HS-27A (cell line): ENCODE measurements around the gene ARFGAP3.

Experiments
- DNase-seq: peaks from one replicate; pipeline ENCODE4 v3.0.0-alpha.2; 2012; ENCODE audit warnings: low read depth, missing footprints

ARFGAP3 gene

DNA sequence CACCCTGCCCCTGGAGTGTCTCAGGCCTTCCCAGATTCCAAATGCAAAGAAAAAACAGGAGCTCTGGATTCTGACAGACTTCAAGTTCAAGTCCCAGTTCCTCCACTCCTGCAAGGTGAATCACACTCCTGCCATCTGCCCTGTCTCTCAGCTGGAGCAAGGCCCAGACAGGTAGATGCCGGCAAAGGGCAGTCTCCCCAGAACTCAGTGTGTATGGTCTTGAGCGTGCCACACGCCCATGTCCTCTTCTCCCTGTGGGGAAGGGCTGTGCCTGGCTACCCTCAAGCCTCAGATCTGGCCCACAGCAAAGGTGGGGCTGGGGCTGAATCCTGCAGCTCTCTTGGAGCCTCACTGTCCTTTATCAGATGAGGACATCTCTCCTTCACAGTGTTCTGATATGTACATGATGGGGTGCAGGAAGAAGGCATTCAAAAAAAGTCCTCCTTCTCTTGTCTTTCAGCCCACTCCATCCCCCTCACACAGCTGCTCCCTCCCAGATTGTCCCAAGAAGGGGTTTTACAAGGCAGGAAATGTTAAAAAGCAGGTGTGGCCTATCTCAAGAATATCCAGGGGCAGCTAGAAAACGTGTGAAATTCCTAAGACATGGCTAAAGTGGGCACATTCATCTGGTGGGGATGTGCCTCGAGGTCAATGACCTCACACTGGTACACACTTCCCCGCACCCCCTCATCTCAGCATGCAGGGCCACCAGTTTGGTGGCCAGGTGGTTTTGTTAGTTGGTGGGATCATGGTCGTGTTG lies 27.7 kb upstream of the ARFGAP3 start:
- DNase-seq, result no peak

DNA sequence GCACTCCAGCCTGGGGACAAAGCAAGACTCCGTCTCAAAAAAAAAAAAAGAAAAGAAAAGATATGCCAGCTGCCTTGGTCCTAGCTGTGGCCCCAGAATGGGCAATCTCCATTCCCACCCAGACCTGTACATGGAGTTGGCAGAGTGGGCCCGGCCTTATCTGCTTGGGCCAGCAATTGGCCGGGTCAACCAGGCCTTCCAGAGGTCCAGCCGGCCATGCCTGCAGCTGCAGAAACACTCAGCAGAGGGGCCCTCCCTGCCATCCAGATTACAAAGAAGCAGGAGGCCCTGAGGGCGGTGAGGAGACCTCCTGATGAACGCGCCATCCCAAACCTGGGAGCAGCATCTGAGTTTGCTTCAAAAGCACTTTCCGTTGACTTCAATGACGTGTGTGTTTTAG lies 26.9 kb upstream of the ARFGAP3 start:
- DNase-seq, result no peak

DNA sequence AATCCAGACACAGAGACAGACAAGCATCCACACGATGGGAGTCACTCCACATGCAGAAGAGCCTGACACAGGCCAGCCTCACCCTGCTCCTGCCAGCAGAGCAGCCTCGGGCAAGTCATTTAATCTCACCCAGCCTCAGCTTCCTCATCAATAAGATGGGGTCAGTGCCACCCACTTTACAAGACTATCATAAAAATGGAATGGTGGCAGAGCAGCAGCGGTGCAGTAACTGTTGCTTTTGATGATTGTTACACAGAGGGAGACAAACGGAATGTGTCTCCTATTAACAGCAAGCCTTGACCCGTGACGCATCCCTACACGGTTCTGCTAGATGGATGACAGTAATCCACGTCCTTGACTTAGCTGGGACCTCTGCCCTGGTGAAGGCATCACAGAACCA lies 26.0 kb upstream of the ARFGAP3 start:
- DNase-seq, result no peak

DNA sequence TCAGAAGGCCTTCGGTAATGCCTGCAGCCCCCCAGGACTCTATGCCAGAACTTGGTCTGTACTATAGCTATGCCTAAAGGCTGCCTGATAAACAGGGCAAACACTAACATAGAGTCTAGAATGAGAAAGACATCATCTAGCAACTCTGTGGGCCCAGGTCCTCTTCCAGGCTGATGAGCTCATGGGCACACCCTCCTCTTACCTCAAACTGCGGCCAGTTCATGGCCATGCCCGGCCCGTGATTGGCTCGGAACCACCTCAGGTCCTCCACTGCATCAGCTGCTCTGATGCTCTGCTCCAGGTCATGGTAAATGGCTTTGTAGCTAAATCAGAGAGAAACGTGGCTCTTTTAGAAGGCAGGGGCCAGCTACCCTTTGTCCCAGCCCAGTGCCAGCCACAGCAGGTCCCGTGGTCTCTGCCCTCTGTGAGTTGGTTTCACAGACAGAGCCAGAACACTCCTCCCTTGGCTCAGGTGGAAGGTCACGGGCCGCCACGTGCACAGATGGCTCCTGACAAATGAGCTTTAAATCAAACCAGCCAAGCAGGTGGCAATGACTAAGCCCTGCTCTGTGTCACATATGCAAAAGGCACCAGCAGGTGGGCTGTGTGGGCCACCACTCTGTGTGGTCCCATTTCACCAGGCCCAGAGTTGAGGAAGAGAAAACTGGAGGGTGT lies 25.0 kb upstream of the ARFGAP3 start:
- no peak for DNase-seq

DNA sequence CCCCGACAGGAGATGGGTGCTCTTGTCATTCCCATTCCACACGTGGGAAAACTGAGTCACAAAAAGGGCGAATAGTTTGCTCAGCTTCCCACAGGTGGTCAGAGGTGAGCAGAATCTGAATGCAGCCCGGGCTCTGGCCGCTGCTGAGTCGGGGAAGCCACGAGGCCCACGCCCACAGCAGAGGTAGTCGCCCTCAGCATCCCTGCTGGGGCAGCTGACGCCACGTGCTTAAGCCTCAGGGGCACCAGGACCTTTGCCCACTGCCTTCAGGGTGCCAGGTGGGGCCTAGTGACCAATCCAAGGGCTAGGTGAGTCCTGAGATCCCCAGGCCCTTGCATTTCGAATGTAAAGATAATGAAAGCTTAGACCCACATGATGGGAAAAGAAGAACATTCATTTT lies 24.2 kb upstream of the ARFGAP3 start:
- no peak for DNase-seq

DNA sequence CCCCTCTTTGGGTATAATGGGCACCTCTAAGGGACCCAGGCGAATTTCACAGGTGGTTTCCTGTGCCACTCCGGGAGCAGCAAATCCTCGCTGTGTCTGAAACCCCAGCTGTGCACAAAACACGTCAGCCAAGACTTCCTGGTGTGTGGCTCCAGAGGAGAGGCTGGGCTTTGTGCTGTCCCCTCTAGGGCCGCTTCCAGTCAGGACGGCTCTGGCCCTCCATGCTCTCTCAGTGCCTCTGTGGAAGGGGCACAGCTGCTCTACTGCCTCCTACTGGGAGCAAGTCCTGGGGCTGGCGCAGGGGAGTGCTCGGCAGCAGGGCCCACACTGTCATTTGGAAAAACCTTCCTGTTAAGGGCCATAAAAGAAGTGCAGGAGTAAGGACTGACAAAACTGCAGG lies 23.7 kb upstream of the ARFGAP3 start:
- no peak for DNase-seq

DNA sequence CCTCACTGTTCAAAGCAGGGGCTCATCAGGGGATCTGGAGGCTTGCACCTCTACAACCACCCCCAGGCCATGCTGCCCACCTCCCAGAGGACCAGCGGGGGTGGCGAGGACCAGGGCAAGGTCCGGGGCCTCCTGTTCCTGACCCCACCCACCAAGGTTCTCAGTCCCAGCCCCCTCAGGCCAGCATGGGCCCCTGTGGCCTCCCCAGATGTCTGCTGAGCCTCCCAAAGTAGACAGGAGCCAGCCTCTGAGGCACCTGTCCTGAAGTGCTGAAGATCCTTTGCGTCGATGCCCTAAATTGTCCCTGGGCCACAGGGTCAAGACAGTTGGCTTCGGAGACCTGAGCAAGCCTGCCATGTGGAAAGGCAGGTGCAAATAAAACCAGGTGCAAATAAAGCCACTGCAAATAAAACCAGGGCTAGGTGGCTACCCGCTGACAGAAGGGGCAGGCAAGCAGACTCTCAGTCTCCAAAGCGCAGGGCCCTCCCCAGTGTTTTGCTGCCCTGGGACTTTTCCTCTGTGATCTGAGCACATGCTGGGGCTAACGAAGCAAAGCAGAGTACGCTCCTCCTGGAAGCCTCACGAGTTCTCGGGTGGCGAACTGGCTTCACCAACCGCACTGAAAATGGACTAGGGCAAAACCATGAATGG lies 22.4 kb upstream of the ARFGAP3 start:
- no peak for DNase-seq

DNA sequence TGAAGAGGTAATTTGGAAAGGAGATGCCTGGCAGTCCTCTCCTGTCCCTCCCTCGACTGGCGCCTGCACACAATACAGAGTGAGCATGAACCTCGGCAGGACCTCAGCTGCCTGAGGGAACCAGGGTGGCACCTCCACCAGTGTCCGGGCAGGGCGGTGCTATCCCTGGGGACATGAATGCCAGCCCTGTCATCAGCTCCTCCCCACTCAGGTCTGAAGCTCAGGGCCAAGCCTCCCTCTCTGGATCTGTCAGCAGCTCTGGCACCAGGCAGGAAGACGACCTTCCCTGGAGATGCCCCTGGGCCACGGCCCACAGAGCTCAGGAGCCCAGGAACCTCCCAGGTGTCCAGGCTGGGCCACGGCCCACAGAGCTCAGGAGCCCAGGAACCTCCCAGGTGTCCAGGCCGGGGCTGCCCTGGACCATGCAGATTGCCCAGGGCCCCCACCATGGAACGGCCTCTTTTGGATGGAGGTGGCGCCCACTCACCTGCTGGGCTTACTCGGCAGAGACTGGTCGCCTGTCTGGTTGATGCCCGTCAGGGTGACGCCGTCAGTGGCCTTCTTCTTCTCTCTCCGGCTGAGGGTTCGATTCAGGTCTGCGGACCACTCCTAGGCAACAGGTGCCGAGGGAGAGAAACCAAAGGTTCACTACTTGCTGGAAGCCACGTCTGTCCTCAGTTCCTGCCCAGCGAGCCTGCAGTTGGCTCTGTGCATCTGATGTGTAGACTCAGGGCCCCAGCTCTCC lies 21.7 kb upstream of the ARFGAP3 start:
- no peak for DNase-seq

DNA sequence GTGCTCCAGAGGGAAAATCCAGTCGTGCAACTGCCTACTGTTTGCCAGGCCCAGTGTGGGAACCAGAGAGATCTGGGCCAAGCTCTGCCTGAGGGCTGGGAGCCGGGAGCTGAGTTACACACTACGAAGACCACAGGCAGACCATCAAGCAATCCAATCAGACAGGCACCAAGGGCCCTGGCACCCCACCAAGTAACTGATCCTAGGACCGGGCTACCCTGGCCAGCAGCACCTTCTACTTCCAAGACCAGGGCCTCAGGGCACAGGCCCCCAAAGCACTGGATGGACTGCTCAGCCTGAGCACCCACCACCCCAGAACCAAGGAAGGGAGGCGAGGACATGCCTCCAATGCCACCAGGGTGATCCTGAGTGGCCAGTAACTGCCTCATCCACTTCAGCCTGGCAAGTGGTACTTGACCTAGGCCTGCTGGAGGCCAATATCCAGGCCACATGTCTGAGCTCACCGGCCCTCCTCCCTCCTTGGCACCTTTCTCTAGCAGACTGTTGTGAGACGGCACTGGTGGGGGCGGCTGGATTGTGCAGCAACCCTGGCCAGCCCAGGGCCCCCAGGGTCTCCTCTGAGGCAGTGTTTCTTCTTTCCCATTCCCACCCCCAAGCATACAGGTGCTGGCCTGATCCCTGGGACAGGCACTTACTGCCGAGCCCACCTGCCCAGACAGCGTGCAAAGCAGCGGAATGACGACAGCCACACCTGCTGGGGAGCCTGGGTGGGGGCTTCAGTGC lies 20.7 kb upstream of the ARFGAP3 start:
- DNase-seq, result no peak

DNA sequence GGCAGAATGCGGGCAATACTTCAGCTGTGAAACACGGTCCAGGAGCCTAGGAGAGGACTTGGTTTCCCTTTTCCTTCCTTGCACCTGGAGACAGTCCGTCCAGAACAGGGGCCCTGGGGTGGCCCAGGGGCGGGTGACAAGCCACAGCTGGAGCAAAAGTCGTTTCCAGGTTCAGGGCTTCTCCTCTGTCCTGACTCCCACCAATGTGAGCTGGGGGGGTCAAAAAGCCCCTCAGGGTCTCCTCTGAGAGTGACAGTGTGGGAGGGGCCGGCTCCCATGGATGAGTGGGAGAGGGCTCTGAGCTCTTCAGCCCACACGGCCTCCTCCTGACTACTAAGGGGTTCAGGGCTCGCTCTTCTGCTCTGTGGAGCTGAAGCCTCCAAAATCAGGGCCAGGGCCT lies 20.1 kb upstream of the ARFGAP3 start:
- DNase-seq, result no peak

DNA sequence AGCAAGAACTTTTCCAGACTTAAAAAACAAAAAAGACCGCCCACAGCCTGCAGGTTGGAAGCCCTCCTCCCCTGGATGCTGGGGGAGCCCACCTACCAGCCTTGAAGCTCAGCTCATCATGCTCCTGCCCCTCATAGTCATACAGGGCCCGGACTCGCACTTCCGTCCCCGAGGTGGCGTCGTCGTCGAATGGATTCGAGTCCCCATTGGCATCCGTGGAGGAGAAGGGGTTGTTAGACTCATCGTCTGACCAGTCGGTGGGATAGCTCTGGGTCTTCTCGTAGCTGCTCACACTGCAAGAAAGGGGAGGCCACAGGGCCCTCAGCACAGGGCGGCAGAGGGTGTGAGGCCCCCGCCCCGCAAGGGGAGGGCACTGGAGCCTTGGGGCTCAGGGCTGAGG lies 19.0 kb upstream of the ARFGAP3 start:
- DNase-seq, result no peak

DNA sequence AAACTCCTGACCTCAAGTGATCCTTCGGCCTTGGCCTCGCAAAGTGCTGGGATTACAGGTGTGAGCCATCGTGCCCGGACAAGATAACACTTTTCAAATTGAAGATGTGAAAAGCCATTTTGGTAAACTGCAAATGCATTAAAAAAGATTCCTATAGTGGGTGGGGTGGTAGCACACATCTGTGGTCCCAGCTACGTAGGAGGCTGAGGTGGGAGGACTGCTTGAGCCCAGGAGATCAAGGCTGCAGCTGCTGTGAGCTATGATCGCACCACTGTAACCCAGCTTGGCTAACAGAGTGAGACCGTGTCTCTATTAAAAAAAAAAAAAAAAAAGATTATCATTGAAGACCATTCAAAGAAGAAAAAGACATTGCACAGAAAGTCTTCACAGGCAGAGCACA lies 16.9 kb upstream of the ARFGAP3 start:
- no peak for DNase-seq

DNA sequence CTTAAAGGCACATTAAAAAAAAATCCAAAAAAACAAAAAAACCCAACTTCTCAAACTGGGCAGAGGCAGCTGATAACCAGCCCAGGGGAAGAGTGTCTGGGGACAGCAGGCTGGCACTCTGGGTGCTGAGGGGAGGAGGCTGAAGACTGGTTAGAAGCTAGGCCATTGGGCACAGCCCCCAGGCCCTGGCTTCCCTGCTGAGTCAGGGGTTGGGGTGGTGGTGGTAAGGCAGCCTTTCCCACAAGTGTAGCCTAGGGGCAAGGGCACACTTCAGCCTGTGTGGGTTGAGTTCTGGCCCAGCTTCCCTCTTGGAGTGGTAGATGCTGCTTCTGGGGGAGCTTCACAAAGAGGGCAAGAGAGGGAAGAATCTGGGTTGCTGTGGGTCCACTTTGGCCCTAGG lies 16.3 kb upstream of the ARFGAP3 start:
- no peak for DNase-seq

DNA sequence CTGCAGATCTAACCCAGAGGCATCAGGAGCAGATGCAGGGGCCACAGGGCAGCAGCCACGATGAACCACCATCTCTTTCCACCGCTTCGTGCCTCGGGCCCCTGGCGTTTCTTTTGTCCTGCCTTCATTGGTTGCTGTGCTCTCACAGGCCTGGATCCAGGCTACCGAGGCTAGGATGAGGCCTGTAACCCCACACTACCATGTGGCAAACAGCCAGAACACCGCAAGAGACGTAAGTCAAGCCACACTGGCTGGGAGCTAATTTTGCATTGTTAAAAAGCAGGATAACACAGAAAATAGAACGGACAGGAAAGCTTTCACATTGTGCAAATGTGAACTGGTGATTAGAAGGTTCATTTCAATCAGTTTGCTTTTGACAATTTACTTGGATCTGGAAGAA lies 15.7 kb upstream of the ARFGAP3 start:
- DNase-seq, result no peak

DNA sequence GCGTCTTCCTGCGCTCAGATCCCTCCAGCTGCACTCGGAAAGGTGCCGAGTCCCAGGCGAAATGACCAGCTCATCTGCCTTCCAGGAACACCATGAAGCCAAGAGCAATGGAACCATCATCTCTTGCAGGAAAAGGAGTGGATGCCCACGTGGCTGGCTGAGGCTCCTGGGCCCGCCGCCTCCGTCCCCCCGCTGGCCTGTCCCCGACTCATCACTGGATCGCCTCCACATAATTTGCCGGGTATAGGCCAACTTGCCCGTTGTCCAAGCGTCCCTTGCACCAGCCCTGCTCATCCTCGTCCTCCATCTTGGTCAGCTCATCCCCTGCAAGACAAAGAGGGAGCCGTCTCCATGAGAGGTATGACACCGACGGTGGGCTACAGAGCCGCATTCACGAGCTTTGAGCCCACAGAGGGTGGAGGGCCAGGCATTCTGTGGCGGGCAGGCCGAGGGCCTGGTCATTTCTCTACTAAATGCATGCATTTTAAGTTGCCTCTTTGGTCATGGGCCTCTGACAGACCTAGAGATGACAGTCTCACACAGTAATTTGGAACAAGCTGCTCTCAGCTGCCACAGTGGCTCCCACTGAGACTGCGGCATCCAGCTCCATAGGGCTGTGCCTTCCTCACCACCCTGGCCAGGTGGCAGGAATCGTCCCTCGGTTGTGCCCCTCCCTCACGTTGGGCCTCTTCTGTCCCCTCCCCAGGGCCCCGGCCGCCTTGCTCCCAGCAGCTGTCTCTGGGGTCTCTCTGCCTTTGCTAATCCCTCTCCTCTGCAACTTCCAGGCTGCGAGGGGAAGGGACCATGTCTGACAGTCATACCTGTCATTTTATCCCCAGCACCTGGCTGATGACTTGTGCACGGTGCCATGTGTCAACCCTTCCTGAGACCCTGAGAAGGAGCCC lies 14.3 kb upstream of the ARFGAP3 start:
- DNase-seq, result no peak

DNA sequence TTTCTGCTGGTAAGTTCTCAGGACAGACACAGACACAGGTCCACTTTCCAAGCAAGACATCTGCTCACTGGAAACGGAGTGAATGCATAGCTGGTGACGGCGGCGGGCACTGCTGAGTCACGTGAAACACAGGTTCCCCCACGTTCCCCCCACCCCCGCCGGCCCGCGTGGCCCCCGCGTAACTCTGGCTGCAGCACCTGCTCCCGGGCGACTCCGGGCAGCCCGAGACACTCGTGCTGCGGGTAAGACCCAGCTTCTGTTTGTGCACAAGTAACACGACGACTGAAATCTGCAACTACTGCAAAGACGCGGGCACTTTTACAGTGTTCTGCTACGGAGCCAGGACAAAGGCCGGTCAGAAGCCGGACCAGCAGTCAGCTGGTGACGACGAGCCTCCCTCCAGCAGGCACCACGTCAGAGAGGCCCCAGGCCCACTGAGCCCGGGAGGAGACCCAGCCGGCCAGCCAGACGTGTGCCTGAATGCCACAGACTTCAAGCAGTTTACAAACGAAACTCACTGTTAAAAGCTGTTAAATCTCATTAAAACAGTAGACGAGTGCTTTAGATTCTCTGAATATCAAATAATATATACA lies 12.9 kb upstream of the ARFGAP3 start:
- DNase-seq, result no peak

DNA sequence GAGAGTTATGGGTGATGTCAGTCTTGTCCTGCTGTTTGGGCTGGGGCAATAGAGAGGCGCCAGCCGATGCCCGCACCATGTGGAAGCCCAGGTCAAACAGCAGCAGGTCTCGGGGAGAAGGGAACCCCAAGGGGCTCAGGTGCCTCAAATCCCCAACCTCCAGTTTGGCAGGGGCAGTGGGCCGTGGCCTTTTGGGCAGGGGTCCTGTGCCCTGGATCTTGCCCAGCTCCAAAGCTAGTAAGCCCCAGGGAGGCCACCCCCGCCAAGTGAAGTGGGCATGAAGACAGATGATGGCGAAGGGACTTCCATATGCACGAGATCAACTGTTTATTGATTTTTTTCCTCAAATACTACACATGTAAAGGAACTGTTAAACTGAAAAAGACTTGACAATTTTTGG lies 12.4 kb upstream of the ARFGAP3 start:
- no peak for DNase-seq

DNA sequence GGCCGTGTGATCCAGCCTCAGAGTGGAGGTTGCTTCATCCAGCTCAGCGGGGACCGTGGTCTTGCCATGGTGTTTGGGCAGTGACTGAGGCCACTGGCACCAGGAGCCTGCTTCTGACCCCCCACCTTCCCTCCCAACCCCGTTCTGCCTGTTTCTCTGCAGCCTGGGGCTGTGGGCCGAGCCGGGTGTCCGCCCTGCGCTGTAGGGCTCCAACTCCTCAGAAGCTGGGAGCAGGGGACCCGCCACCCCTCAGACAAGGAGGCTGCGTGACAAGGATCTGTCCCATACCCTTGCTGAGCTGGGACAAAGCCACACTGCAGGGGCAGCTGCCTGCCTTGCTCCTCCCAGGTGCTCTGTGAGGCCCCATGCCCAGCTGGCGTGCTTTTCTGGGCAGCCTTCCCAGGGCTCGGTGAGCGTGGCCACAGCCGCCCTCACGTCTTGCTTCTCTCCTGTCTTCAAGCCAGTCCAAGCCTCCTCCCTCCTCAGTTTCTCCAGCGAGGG lies 11.7 kb upstream of the ARFGAP3 start:
- no peak for DNase-seq

DNA sequence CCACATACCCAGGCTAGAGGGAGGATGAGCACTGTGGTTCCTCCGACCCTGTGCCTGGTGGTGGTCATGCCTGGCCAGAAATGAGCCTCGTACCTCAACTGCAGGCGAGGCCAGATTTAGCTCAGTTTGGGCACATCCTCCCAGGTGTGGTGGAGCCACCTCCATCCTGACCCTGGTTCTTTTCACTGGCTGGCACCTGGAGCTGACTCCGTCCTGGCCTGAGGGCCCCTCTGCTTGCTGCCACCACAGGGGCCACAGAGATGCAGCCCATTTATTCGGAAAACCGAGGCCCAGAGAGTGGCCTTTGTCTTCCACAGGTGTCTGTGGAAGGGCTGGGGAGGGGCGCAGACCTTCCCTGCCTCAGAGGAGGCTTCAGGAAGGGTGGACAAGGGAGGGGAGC lies 9.0 kb upstream of the ARFGAP3 start:
- DNase-seq, result no peak

DNA sequence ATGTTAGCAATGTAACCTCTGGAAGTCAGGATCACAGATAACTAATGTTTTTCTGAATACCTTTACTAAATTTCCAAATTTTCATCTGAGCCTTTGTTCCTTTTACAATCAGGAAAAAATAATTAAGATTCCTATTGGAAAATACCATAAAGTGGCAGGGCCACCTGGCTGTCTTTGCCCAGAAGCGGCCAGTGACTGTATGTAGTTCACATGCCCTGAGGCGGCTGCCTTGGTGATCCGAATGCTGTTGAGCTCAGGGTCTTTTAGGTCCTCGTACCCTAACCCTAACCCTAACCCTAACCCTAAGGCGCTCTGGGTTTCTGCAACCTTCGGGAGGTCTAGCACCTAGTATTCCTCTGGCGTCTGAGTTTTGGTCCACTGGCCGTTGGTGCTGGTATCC lies 8.5 kb upstream of the ARFGAP3 start:
- no peak for DNase-seq
